Measurements from ENCODE around the gene KNSTRN. TPM values are rescaled to one million over a fixed set of nuclear protein-coding genes. Genes with fewer than 3 reads are reported as not detected.

KNSTRN gene
- total RNA-seq: 10 to 100 TPM in 4 of 6 experiments, 1 to 10 TPM in 2; 5.4 to 17.2 (median 11.2) TPM
- long read RNA-seq, partial matches to known transcripts: 0 of 2 reads
- long read RNA-seq, other reads (novel, unspliced or antisense): 0 of 2 reads

- H3K27ac ChIP-seq: peak within 1 kb of the TSS in 2 of 3 donors; percentile 76 to 83
- H3K9me3 ChIP-seq: no peaks in the 10 kb centered on the region
- intact Hi-C loops (cut with DNase I): no loop called here
- H3K4me1 ChIP-seq: peaks cover 0 to 57% (median 8%) of the 10 kb centered on the region in 4 donors
- H3K36me3 ChIP-seq: peaks cover 0 to 4% (median 2%) of the 10 kb centered on the region in 4 donors
- H3K4me3 ChIP-seq: peak within 1 kb of the TSS; percentile 92 to 98 (median 92)
- no peaks in the 10 kb centered on the region for H3K27me3 ChIP-seq
- DNase-seq: peak; percentile 89 to 94 (median 91)
- ATAC-seq: peak; percentile 94 to 98 (median 95)
- TF ChIP-seq, protein P1, sequence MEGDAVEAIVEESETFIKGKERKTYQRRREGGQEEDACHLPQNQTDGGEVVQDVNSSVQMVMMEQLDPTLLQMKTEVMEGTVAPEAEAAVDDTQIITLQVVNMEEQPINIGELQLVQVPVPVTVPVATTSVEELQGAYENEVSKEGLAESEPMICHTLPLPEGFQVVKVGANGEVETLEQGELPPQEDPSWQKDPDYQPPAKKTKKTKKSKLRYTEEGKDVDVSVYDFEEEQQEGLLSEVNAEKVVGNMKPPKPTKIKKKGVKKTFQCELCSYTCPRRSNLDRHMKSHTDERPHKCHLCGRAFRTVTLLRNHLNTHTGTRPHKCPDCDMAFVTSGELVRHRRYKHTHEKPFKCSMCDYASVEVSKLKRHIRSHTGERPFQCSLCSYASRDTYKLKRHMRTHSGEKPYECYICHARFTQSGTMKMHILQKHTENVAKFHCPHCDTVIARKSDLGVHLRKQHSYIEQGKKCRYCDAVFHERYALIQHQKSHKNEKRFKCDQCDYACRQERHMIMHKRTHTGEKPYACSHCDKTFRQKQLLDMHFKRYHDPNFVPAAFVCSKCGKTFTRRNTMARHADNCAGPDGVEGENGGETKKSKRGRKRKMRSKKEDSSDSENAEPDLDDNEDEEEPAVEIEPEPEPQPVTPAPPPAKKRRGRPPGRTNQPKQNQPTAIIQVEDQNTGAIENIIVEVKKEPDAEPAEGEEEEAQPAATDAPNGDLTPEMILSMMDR (IDR thresholded peaks at IDR 0.05): no peak
- peak; percentile 48 for TF ChIP-seq POLR2A (IDR thresholded peaks at IDR 0.05)
- 2% methylated on average over 36 of the region's 57 CpGs for WGBS (ENCODE audit: insufficient coverage, low coverage, low lambda C conversion rate, missing lambda C conversion rate)
These were observed at the start of gene KNSTRN for GRCh38 chr15:40382580-40383456. Gene KNSTRN (plus strand): TSS chr15:40382721. CDS start chr15:40382836, 115 bp downstream.

- intact Hi-C loops (cut with DNase I): no loop called here
- WGBS (ENCODE audit: insufficient coverage, low coverage, low lambda C conversion rate, missing lambda C conversion rate): 50% methylated on average over 10 of the region's 12 CpGs
- Histone ChIP-seq H3K27ac (peak overlapping the region; percentile 25 to 79 (median 71)), H3K36me3 (no peaks in the 10 kb centered on the region), H3K27me3 (no peaks in the 10 kb centered on the region), H3K4me3 (no peak overlapping the region), H3K9me3 (no peaks in the 10 kb centered on the region), H3K4me1 (peaks cover 0 to 5% (median 0%) of the 10 kb centered on the region in 4 donors)
- ATAC-seq (peak; percentile 60 to 71 (median 70)), DNase-seq (peak in 2 of 3 donors; percentile 72 to 77)
- no peak for TF ChIP-seq POLR2A (IDR thresholded peaks at IDR 0.05)
- TF ChIP-seq, protein P1 (IDR thresholded peaks at IDR 0.05): no peak
These were observed 48.5 kb upstream of the KNSTRN start for GRCh38 chr15:40333922-40334492.

DNA sequence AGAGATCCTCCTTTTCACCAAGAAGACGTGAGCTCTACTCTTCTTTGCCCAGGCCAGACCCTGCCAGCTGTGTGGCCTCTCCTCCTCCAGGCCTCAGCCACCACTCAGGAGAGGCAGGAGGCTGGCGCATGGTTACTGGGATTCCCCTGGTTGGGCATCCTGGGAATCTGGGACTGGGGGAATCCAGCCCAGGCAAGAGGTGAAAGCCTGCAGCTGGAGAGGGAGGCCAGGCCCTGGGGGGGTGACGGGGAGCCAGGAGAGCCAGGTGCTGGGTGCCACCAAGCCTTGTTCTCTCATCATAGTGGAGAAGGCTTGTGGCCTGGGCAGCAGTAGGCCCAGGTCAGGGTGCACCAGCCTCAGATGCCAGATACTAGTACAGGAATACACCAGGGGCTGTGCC is 48.0 kb upstream of the KNSTRN start:
- Histone ChIP-seq H3K9me3 (no peaks in the 10 kb centered on the region), H3K4me3 (no peak overlapping the region), H3K27me3 (no peaks in the 10 kb centered on the region), H3K27ac (peak overlapping the region; percentile 25 to 71 (median 68)), H3K36me3 (no peaks in the 10 kb centered on the region), H3K4me1 (peaks cover 0 to 7% (median under 1%) of the 10 kb centered on the region in 4 donors)
- intact Hi-C loops (cut with DNase I): no loop called here
- no peak for DNase-seq
- 38% methylated on average over 1 of the region's 3 CpGs for WGBS (ENCODE audit: insufficient coverage, low coverage, low lambda C conversion rate, missing lambda C conversion rate)
- ATAC-seq: no peak
- TF ChIP-seq, protein P1 (IDR thresholded peaks at IDR 0.05): no peak

DNA sequence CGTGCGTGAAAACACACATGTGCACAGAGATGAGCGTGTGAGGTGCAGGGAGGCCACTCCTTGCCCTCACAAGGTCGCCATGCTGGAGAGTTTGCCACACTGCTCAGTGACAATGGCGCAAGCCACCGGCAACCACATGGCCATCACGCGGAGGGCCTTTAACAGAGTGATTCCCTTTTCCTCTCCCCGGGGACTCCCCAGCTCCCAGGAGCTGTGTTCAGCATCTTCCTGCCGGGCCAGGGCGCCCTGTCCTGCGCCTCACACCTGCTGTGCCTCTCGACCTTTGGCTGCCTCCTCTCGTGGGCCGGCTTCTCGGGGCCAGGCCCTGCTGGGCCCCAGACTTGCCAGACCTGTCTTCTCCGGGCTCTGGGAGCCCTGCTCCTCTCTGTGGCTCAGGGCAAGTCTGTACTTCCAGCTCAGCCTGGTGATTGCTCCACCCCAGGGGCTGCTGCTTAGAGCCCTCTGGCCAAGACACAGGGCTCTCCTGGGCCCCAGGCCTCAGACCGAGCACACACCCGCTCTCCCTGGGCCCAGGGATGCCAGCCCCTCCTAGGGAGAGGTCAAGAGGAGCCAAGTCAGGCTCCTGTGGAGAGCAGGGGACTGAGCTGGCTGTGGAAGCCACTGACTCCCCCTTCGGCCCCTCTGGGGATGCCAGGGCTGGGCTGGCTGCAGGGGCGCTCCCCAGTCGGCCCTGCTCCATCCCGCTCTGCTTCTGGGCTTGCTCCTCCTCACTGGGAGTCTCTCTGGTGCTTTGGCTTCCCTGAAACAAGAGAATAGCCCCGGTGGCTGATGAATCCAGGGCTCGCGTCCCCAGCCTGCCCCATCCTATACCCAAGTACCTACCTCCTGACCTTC is 47.4 kb upstream of the KNSTRN start:
- Histone ChIP-seq H3K9me3 (no peaks in the 10 kb centered on the region), H3K36me3 (no peaks in the 10 kb centered on the region), H3K4me3 (no peak overlapping the region), H3K27me3 (no peaks in the 10 kb centered on the region), H3K4me1 (peaks cover 0 to 13% (median 3%) of the 10 kb centered on the region in 4 donors), H3K27ac (peak overlapping the region in 2 of 3 donors; percentile 68 to 71)
- DNase-seq (no peak), ATAC-seq (peak in 2 of 4 donors; percentile 3 to 17)
- 72% methylated on average over 10 of the region's 26 CpGs for WGBS (ENCODE audit: insufficient coverage, low coverage, low lambda C conversion rate, missing lambda C conversion rate)
- TF ChIP-seq, protein P1 (IDR thresholded peaks at IDR 0.05): no peak
- TF ChIP-seq POLR2A (IDR thresholded peaks at IDR 0.05): no peak
- intact Hi-C loops (cut with DNase I): no loop called here
